Ishikawa (cell line): ENCODE results near the gene ARRDC5.

Experiments
- CEBPB ChIP-seq: IDR thresholded peaks from 2 replicates; pipeline ENCODE4 v1.6.1; 2012
- CREB1 ChIP-seq: IDR thresholded peaks from 2 replicates; pipeline ENCODE4 v1.6.1; 2012; ENCODE audit warnings: low read depth
- EGR1 ChIP-seq: IDR thresholded peaks from 2 replicates; pipeline ENCODE4 v1.6.1; 2012
- EP300 ChIP-seq: IDR thresholded peaks from 2 replicates; pipeline ENCODE4 v1.6.1; 2012; ENCODE audit warnings: borderline replicate concordance
- FOXM1 ChIP-seq: IDR thresholded peaks from 2 replicates; pipeline ENCODE4 v1.6.1; 2012; ENCODE audit warnings: low read depth, borderline replicate concordance
- NFIC ChIP-seq: IDR thresholded peaks from 2 replicates; pipeline ENCODE4 v1.6.1; 2012
- RAD21 ChIP-seq: IDR thresholded peaks from 2 replicates; pipeline ENCODE4 v1.6.1; 2012; ENCODE audit warnings: low read depth
- TAF1 ChIP-seq: IDR thresholded peaks from 2 replicates; pipeline ENCODE4 v1.6.1; 2012; ENCODE audit warnings: low read depth, mild to moderate bottlenecking
- TCF12 ChIP-seq: IDR thresholded peaks from 2 replicates; pipeline ENCODE4 v1.6.1; 2012; ENCODE audit warnings: low read depth
- TEAD4 ChIP-seq: IDR thresholded peaks from 2 replicates; pipeline ENCODE4 v1.6.1; 2012
- YY1 ChIP-seq: IDR thresholded peaks from 2 replicates; pipeline ENCODE4 v1.6.1; 2012; ENCODE audit warnings: low read depth
- ZBTB7A ChIP-seq: IDR thresholded peaks from 2 replicates; pipeline ENCODE4 v1.6.1; 2012; ENCODE audit warnings: low read depth
- TF ChIP-seq, protein P1 (sequence below): IDR thresholded peaks from 2 replicates; pipeline ENCODE4 v1.6.1; 2012
- TF ChIP-seq, protein P2 (sequence below): IDR thresholded peaks from 2 replicates; pipeline ENCODE4 v1.6.1; 2012; ENCODE audit warnings: low read depth, mild to moderate bottlenecking
- TF ChIP-seq, protein P3 (sequence below): IDR thresholded peaks from 2 replicates; pipeline ENCODE4 v1.6.1; 2012

The ARRDC5 gene

DNA sequence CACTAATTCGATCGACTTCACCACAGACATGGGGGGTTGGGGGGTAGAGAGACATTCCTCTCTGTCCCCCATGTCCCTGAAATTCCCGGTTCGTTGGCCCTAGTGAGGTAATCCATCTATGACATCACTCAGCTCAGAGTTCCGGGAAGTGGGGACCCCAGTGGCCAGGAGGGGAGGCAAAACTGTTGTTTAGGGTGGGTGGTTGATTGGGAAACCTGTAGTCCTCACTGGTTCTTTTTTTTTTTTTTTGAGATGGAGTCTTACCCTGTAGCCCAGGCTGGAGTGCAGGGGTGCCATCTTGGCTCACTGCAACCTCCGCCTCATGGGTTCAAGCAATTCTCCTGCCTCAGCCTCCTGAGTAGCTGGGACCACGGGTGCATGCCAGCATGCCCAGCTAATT is at the start of gene ARRDC5:
Gene ARRDC5 (minus strand): TSS at position 101 of the 400 bp plus-strand sequence. CDS start 71 bp downstream, at position 30.
- TF ChIP-seq TAF1 = no peak
- TF ChIP-seq NFIC = no peak
- TF ChIP-seq YY1 = no peak
- TF ChIP-seq TCF12 = no peak
- TF ChIP-seq RAD21 = no peak
- TF ChIP-seq TEAD4 = no peak
- TF ChIP-seq FOXM1 = no peak
- TF ChIP-seq EP300 = no peak
- no peak for TF ChIP-seq ZBTB7A

DNA sequence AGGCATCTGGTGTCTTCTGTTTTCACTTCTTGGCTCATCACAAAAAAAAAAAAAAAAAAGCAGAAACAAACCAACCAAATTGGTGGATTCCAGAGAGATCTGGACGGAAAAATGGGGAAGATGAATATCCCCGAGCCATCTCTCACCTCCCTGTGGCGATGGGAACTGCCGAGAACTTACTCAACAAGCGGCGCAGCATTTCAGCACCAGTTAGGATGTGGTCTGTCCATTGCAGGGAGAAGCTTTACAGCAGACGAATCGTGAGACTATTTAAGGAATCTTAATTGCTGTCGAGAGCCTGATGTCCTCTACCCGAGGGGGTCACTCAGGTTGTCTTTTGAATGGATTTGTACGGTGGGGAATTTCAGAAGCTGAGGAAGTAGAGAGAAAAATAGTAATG is 49.0 kb upstream of the ARRDC5 start:
- TF ChIP-seq YY1 = no peak
- TF ChIP-seq, protein P1, sequence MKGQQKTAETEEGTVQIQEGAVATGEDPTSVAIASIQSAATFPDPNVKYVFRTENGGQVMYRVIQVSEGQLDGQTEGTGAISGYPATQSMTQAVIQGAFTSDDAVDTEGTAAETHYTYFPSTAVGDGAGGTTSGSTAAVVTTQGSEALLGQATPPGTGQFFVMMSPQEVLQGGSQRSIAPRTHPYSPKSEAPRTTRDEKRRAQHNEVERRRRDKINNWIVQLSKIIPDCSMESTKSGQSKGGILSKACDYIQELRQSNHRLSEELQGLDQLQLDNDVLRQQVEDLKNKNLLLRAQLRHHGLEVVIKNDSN = no peak
- no peak for TF ChIP-seq ZBTB7A
- no peak for TF ChIP-seq RAD21
- TF ChIP-seq NFIC = no peak
- no peak for TF ChIP-seq CEBPB
- TF ChIP-seq, protein P2, sequence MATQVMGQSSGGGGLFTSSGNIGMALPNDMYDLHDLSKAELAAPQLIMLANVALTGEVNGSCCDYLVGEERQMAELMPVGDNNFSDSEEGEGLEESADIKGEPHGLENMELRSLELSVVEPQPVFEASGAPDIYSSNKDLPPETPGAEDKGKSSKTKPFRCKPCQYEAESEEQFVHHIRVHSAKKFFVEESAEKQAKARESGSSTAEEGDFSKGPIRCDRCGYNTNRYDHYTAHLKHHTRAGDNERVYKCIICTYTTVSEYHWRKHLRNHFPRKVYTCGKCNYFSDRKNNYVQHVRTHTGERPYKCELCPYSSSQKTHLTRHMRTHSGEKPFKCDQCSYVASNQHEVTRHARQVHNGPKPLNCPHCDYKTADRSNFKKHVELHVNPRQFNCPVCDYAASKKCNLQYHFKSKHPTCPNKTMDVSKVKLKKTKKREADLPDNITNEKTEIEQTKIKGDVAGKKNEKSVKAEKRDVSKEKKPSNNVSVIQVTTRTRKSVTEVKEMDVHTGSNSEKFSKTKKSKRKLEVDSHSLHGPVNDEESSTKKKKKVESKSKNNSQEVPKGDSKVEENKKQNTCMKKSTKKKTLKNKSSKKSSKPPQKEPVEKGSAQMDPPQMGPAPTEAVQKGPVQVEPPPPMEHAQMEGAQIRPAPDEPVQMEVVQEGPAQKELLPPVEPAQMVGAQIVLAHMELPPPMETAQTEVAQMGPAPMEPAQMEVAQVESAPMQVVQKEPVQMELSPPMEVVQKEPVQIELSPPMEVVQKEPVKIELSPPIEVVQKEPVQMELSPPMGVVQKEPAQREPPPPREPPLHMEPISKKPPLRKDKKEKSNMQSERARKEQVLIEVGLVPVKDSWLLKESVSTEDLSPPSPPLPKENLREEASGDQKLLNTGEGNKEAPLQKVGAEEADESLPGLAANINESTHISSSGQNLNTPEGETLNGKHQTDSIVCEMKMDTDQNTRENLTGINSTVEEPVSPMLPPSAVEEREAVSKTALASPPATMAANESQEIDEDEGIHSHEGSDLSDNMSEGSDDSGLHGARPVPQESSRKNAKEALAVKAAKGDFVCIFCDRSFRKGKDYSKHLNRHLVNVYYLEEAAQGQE = no peak
- no peak for TF ChIP-seq TAF1
- TF ChIP-seq CREB1 = no peak

DNA sequence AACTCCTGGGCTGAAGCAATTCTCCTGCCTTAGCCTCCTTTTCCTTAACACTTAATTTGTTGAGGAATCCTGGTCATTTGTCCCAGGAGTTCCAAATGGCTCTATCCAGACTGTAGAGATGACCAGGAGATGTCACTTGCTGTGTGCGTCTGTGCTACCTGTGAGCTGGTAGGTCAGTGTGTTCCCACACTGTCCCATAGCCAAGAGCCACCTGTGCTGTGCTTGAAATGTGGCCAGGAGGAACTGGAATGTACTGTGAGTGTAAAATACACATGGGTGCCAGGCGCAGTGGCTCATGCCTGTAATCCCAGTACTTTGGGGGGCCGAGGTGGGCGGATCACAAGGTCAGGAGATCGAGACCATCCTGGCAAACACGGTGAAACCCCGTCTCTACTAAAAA is 36.8 kb upstream of the ARRDC5 start:
- TF ChIP-seq, protein P1 = no peak
- TF ChIP-seq CEBPB = no peak
- no peak for TF ChIP-seq RAD21
- no peak for TF ChIP-seq TAF1
- TF ChIP-seq YY1 = no peak
- no peak for TF ChIP-seq FOXM1
- TF ChIP-seq EGR1 = no peak
- TF ChIP-seq TEAD4 = no peak
- no peak for TF ChIP-seq CREB1
- TF ChIP-seq, protein P3, sequence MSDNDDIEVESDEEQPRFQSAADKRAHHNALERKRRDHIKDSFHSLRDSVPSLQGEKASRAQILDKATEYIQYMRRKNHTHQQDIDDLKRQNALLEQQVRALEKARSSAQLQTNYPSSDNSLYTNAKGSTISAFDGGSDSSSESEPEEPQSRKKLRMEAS = no peak
- TF ChIP-seq, protein P2 = no peak
- TF ChIP-seq NFIC = no peak
- TF ChIP-seq EP300 = no peak
- TF ChIP-seq ZBTB7A = no peak

DNA sequence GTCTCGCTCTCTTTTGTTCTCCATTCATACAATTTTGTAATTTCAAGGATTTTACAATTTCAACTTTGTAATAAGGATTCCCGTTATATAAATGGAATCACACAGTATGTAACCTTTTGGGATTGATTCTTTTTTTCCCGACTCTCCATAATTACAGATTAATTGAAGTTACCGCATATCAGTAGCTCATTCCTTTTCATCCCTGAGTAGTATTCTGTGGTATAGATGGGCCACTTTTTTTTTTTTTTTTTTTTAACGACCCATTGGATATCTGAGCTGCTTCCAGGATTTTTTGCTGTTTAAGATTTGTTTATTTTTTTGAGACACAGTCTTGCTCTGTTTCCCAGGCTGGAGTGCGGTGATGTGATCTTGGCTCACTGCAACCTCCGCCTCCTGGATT is 34.4 kb upstream of the ARRDC5 start:
- no peak for TF ChIP-seq NFIC
- no peak for TF ChIP-seq EP300
- TF ChIP-seq, protein P3 = no peak
- TF ChIP-seq CREB1 = no peak
- no peak for TF ChIP-seq TAF1
- TF ChIP-seq ZBTB7A = no peak
- no peak for TF ChIP-seq TCF12
- TF ChIP-seq, protein P1 = no peak
- TF ChIP-seq YY1 = no peak

DNA sequence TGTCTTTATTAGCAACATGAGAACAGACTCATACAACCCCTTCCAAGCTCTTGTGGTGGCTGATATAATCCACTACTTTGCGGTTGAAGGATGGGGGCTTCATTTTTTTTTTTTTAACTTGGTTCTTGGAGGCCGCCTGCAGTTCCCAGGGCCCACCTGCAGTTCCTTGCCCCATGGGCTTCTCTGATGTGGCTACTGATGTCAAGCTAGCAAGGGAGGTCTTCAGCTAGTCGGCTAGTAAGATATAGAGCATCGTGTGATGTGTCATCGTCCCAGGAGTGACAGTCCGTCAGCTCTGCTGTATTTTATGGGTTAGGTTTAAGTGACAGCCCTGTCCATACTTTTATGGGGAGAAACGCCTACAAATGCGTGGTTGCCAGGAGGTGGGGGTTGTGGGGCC is 32.7 kb upstream of the ARRDC5 start:
- TF ChIP-seq ZBTB7A = no peak

DNA sequence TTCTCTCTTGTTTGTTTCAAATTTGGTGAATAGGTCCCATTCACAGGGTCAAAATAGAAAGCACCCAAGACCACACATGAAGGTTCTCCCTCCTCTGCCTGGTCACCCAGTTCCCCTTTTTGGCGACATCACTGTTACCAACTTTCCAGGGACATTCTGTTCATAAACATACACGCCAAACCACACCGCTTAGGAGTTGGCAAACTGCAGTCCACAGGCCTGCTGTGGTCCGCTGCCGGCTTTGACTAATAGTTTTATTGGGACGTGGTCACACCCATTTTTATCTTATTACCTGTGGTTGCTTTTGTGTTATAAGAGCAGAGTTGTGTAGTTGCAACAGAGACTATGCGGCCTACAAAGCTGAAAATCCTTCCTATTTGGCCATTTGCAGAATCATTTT is 30.8 kb upstream of the ARRDC5 start:
- no peak for TF ChIP-seq EGR1
- TF ChIP-seq TCF12 = no peak
- no peak for TF ChIP-seq FOXM1
- TF ChIP-seq, protein P3 = no peak
- TF ChIP-seq, protein P1 = no peak
- no peak for TF ChIP-seq RAD21
- TF ChIP-seq NFIC = no peak
- TF ChIP-seq EP300 = no peak
- TF ChIP-seq, protein P2 = no peak
